ENCODE data around the gene DMRT1. TPM values are rescaled to one million over a fixed set of nuclear protein-coding genes. Genes with fewer than 3 reads are reported as not detected.

The DMRT1 gene
- total RNA-seq, 1 donor from 2014 or later = not detected

GRCh38 chr9:966870-967269 is 125.4 kb downstream of the DMRT1 start:
- H3K27me3 Mint-ChIP-seq (ENCODE audit: unreplicated experiment) = peaks cover 19% of the 10 kb centered on the region
- H3K4me1 Mint-ChIP-seq (ENCODE audit: unreplicated experiment) = peaks cover 16% of the 10 kb centered on the region
- H3K36me3 Mint-ChIP-seq (ENCODE audit: low read depth, unreplicated experiment) = no peaks in the 10 kb centered on the region
- H3K4me3 Mint-ChIP-seq (ENCODE audit: unreplicated experiment) = no peak overlapping the region
- no peak overlapping the region for H3K27ac Mint-ChIP-seq (ENCODE audit: unreplicated experiment)
- H3K9me3 Mint-ChIP-seq (ENCODE audit: unreplicated experiment) = no peaks in the 10 kb centered on the region
- no peak for DNase-seq (ENCODE audit: low spot score)
- no peak for TF ChIP-seq CTCF (IDR thresholded peaks at IDR 0.05; ENCODE audit: unreplicated experiment)

- no peak for TF ChIP-seq CTCF (IDR thresholded peaks at IDR 0.05; ENCODE audit: unreplicated experiment)
- Mint-ChIP-seq H3K4me3 (ENCODE audit: unreplicated experiment) (no peak overlapping the region), H3K27me3 (ENCODE audit: unreplicated experiment) (peaks cover 19% of the 10 kb centered on the region), H3K4me1 (ENCODE audit: unreplicated experiment) (peaks cover 16% of the 10 kb centered on the region), H3K27ac (ENCODE audit: unreplicated experiment) (no peak overlapping the region), H3K9me3 (ENCODE audit: unreplicated experiment) (no peaks in the 10 kb centered on the region), H3K36me3 (ENCODE audit: low read depth, unreplicated experiment) (no peaks in the 10 kb centered on the region)
- no peak for DNase-seq (ENCODE audit: low spot score)
These were observed 125.9 kb downstream of the DMRT1 start for GRCh38 chr9:967436-967835.

GRCh38 chr9:967903-968641 is 126.6 kb downstream of the DMRT1 start:
- Mint-ChIP-seq H3K9me3 (ENCODE audit: unreplicated experiment) (no peaks in the 10 kb centered on the region), H3K36me3 (ENCODE audit: low read depth, unreplicated experiment) (no peaks in the 10 kb centered on the region), H3K27me3 (ENCODE audit: unreplicated experiment) (peaks cover 20% of the 10 kb centered on the region), H3K27ac (ENCODE audit: unreplicated experiment) (peak overlapping the region; percentile 67), H3K4me3 (ENCODE audit: unreplicated experiment) (peak overlapping the region; percentile 54), H3K4me1 (ENCODE audit: unreplicated experiment) (peaks cover 16% of the 10 kb centered on the region)
- peak; percentile 51 for DNase-seq (ENCODE audit: low spot score)
- no peak for TF ChIP-seq CTCF (IDR thresholded peaks at IDR 0.05; ENCODE audit: unreplicated experiment)

- H3K27me3 Mint-ChIP-seq (ENCODE audit: unreplicated experiment) = peaks cover 27% of the 10 kb centered on the region
- H3K27ac Mint-ChIP-seq (ENCODE audit: unreplicated experiment) = no peak overlapping the region
- TF ChIP-seq CTCF (IDR thresholded peaks at IDR 0.05; ENCODE audit: unreplicated experiment) = no peak
- no peaks in the 10 kb centered on the region for H3K9me3 Mint-ChIP-seq (ENCODE audit: unreplicated experiment)
- H3K36me3 Mint-ChIP-seq (ENCODE audit: low read depth, unreplicated experiment) = no peaks in the 10 kb centered on the region
- H3K4me3 Mint-ChIP-seq (ENCODE audit: unreplicated experiment) = no peak overlapping the region
- peak; percentile 23 for DNase-seq (ENCODE audit: low spot score)
- peaks cover 19% of the 10 kb centered on the region for H3K4me1 Mint-ChIP-seq (ENCODE audit: unreplicated experiment)
These were observed 128.0 kb downstream of the DMRT1 start for GRCh38 chr9:969310-970150.
